ENCODE results near the gene ZNF407.

- TF ChIP-seq, protein P1, sequence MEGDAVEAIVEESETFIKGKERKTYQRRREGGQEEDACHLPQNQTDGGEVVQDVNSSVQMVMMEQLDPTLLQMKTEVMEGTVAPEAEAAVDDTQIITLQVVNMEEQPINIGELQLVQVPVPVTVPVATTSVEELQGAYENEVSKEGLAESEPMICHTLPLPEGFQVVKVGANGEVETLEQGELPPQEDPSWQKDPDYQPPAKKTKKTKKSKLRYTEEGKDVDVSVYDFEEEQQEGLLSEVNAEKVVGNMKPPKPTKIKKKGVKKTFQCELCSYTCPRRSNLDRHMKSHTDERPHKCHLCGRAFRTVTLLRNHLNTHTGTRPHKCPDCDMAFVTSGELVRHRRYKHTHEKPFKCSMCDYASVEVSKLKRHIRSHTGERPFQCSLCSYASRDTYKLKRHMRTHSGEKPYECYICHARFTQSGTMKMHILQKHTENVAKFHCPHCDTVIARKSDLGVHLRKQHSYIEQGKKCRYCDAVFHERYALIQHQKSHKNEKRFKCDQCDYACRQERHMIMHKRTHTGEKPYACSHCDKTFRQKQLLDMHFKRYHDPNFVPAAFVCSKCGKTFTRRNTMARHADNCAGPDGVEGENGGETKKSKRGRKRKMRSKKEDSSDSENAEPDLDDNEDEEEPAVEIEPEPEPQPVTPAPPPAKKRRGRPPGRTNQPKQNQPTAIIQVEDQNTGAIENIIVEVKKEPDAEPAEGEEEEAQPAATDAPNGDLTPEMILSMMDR (IDR thresholded peaks at IDR 0.05; ENCODE audit: insufficient read depth, low read length), result no peak
- TF ChIP-seq, protein P2, sequence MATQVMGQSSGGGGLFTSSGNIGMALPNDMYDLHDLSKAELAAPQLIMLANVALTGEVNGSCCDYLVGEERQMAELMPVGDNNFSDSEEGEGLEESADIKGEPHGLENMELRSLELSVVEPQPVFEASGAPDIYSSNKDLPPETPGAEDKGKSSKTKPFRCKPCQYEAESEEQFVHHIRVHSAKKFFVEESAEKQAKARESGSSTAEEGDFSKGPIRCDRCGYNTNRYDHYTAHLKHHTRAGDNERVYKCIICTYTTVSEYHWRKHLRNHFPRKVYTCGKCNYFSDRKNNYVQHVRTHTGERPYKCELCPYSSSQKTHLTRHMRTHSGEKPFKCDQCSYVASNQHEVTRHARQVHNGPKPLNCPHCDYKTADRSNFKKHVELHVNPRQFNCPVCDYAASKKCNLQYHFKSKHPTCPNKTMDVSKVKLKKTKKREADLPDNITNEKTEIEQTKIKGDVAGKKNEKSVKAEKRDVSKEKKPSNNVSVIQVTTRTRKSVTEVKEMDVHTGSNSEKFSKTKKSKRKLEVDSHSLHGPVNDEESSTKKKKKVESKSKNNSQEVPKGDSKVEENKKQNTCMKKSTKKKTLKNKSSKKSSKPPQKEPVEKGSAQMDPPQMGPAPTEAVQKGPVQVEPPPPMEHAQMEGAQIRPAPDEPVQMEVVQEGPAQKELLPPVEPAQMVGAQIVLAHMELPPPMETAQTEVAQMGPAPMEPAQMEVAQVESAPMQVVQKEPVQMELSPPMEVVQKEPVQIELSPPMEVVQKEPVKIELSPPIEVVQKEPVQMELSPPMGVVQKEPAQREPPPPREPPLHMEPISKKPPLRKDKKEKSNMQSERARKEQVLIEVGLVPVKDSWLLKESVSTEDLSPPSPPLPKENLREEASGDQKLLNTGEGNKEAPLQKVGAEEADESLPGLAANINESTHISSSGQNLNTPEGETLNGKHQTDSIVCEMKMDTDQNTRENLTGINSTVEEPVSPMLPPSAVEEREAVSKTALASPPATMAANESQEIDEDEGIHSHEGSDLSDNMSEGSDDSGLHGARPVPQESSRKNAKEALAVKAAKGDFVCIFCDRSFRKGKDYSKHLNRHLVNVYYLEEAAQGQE (IDR thresholded peaks at IDR 0.05; ENCODE audit: insufficient replicate concordance, low read depth), result no peak
- TF ChIP-seq GABPA (IDR thresholded peaks at IDR 0.05; ENCODE audit: low read depth) (no peak), POLR2AphosphoS5 (IDR thresholded peaks at IDR 0.05; ENCODE audit: low read depth) (no peak), SPI1 (IDR thresholded peaks at IDR 0.05; ENCODE audit: borderline replicate concordance, low read depth) (peak; percentile 55; the same call in 1 of the 2 replicates)
These were observed 10.2 kb upstream of the ZNF407 start for GRCh38 chr18:74587441-74587840.
